Calu3 (cell line): ENCODE results near the gene CCDC141. TPM values are rescaled to one million over a fixed set of nuclear protein-coding genes. Genes with fewer than 3 reads are reported as not detected.
"Not testable (repeated sequence)": the region's sequence is repeated elsewhere in the genome, so short reads cannot be mapped to it uniquely, and the experiment has no call there.

Experiments used
- BruUV-seq: library from RNA; stranded (reverse); fragments of 400-500 nt; replicated peaks from 2 replicates; lab custom pipeline; 2021; lab: Mats Ljungman, UMichigan
- CTCF ChIA-PET: fragments of 300-600 bp; sonication (Branson Sonifier 250); formaldehyde crosslinking; loops from one replicate; lab custom pipeline; 2022; ENCODE audit warnings: antibody characterized with exemption; lab: Charles Lee
- DNase-seq: peaks from one replicate; pipeline ENCODE4 v3.0.0; 2022
- H3K27ac Mint-ChIP-seq: one replicate; pipeline ENCODE4 v1.8.0; 2022; ENCODE audit warnings: mixed read lengths; ENCODE audit not compliant: unreplicated experiment
- H3K27me3 Mint-ChIP-seq: one replicate; pipeline ENCODE4 v1.8.0; 2022; ENCODE audit warnings: mixed read lengths; ENCODE audit not compliant: unreplicated experiment
- H3K36me3 Mint-ChIP-seq: one replicate; pipeline ENCODE4 v1.8.0; 2022; ENCODE audit warnings: mild to moderate bottlenecking, moderate library complexity, mixed read lengths; ENCODE audit not compliant: insufficient read depth, unreplicated experiment
- H3K4me1 Mint-ChIP-seq: one replicate; pipeline ENCODE4 v1.8.0; 2022; ENCODE audit warnings: mild to moderate bottlenecking, low read depth, mixed read lengths; ENCODE audit not compliant: unreplicated experiment
- H3K4me3 Mint-ChIP-seq: one replicate; pipeline ENCODE4 v1.8.0; 2022; ENCODE audit warnings: mild to moderate bottlenecking, low read depth, moderate library complexity, mixed read lengths; ENCODE audit not compliant: unreplicated experiment
- H3K9me3 Mint-ChIP-seq: one replicate; pipeline ENCODE4 v1.8.0; 2022; ENCODE audit warnings: low read depth, mixed read lengths; ENCODE audit not compliant: unreplicated experiment
- CTCF ChIP-seq: fragments of 200-600 bp; IDR thresholded peaks from one replicate; pipeline ENCODE4 v1.8.0; 2022; ENCODE audit warnings: antibody characterized with exemption; ENCODE audit not compliant: unreplicated experiment
- intact Hi-C: fragments of 100-400 bp; cut with micrococcal nuclease; formaldehyde crosslinking; loops from one replicate; pipeline ENCODE4 v1.10.0; 2022; ENCODE audit not compliant: unreplicated experiment
- total RNA-seq: library from RNA; stranded (reverse); gene quantifications from 2 replicates; pipeline ENCODE4 v1.2.3, GENCODE V29; 2022

CCDC141 gene
- total RNA-seq, 1 experiment from 2014 or later, result 0.07 TPM

DNA sequence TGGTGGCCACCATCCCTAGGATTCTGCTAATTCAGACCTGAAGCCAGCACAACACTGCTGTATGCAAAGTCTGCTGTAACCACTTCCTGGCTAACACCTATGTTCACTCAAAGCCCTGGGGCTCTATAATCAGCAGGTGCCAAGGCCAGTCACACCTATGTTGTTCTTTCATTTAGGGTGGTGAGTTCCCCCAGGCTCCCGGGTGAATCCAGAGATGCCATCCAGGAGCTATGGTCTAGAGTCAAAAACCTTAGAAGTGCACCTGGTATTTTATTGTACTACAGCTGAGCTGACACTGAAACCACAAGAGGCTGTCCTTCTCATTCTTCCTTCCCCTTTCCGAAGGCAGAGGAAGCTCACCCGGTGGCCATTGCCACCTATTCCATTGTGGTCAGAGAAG, 46.2 kb upstream of the CCDC141 start:
- Mint-ChIP-seq H3K27ac (no peak overlapping the region), H3K27me3 (no peaks in the 10 kb centered on the region), H3K4me3 (no peak overlapping the region), H3K4me1 (no peaks in the 10 kb centered on the region), H3K9me3 (peaks cover 10% of the 10 kb centered on the region), H3K36me3 (peaks cover 6% of the 10 kb centered on the region)
- DNase-seq, result no peak
- intact Hi-C loops, result no loop called here
- CTCF ChIA-PET, result no interaction called here
- TF ChIP-seq CTCF, result no peak
- BruUV-seq, result no TSS peak

- H3K4me3 Mint-ChIP-seq, CTCF ChIA-PET, H3K4me1 Mint-ChIP-seq, BruUV-seq, intact Hi-C loops, H3K27me3 Mint-ChIP-seq, H3K27ac Mint-ChIP-seq, H3K36me3 Mint-ChIP-seq: not testable (repeated sequence)
- peak; percentile 12 for DNase-seq
- peaks cover 14% of the 10 kb centered on the region for H3K9me3 Mint-ChIP-seq
Observed at GRCh38 chr2:179092912-179093311, 43.0 kb upstream of the CCDC141 start.

GRCh38 chr2:179082697-179083096, 32.8 kb upstream of the CCDC141 start:
- H3K27me3 Mint-ChIP-seq, result peaks cover 3% of the 10 kb centered on the region
- no peaks in the 10 kb centered on the region for H3K4me1 Mint-ChIP-seq
- H3K36me3 Mint-ChIP-seq, result no peaks in the 10 kb centered on the region
- peaks cover 3% of the 10 kb centered on the region for H3K9me3 Mint-ChIP-seq
- CTCF ChIA-PET, result no interaction called here
- no peak overlapping the region for H3K27ac Mint-ChIP-seq
- H3K4me3 Mint-ChIP-seq, result no peak overlapping the region
- TF ChIP-seq CTCF, result no peak
- intact Hi-C loops, result no loop called here
- DNase-seq, result no peak
- no TSS peak for BruUV-seq

DNA sequence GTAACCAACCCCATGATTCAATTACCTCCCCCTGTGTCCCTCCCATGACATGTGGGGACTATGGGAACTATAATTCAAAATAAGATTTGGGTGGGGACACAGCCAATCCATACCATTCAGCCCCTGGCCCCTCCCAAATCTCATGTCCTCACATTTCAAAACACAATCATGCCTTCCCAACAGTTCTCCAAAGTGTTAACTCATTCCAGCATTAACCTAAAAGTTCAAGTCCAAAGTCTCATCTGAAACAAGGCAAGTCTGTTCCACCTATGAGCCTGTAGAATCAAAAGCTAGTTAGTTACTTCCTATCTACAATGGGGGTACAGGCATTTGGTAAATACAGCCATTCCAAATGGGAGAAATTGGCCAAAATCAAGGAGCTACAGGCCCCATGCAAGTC, 32.0 kb upstream of the CCDC141 start:
- CTCF ChIA-PET, result no interaction called here
- H3K9me3 Mint-ChIP-seq, result peaks cover 8% of the 10 kb centered on the region
- TF ChIP-seq CTCF, result no peak
- no peak overlapping the region for H3K27ac Mint-ChIP-seq
- no TSS peak for BruUV-seq
- peaks cover 11% of the 10 kb centered on the region for H3K27me3 Mint-ChIP-seq
- H3K4me1 Mint-ChIP-seq, result no peaks in the 10 kb centered on the region
- intact Hi-C loops, result no loop called here
- no peak for DNase-seq
- no peak overlapping the region for H3K4me3 Mint-ChIP-seq
- H3K36me3 Mint-ChIP-seq, result no peaks in the 10 kb centered on the region

GRCh38 chr2:179072527-179072926, 22.6 kb upstream of the CCDC141 start:
- Mint-ChIP-seq H3K4me3 (no peak overlapping the region), H3K27ac (no peak overlapping the region), H3K9me3 (peaks cover 7% of the 10 kb centered on the region), H3K27me3 (peaks cover 48% of the 10 kb centered on the region), H3K4me1 (no peaks in the 10 kb centered on the region), H3K36me3 (no peaks in the 10 kb centered on the region)
- intact Hi-C loops, result no loop called here
- CTCF ChIA-PET, result no interaction called here
- DNase-seq, result no peak
- no peak for TF ChIP-seq CTCF
- BruUV-seq, result no TSS peak
